VCaP (cell line): ENCODE results near the gene CPSF3.

Source experiments
- H3K27ac ChIP-seq: fragments of 450-650 bp; 2 replicates; pipeline ENCODE4 v1.5.1; 2017
- TF ChIP-seq, protein P1 (sequence below): fragments of 450-650 bp; conservative IDR thresholded peaks from 2 replicates; pipeline ENCODE4 v1.5.1; 2017; ENCODE audit warnings: mild to moderate bottlenecking, moderate library complexity

CPSF3 gene

DNA sequence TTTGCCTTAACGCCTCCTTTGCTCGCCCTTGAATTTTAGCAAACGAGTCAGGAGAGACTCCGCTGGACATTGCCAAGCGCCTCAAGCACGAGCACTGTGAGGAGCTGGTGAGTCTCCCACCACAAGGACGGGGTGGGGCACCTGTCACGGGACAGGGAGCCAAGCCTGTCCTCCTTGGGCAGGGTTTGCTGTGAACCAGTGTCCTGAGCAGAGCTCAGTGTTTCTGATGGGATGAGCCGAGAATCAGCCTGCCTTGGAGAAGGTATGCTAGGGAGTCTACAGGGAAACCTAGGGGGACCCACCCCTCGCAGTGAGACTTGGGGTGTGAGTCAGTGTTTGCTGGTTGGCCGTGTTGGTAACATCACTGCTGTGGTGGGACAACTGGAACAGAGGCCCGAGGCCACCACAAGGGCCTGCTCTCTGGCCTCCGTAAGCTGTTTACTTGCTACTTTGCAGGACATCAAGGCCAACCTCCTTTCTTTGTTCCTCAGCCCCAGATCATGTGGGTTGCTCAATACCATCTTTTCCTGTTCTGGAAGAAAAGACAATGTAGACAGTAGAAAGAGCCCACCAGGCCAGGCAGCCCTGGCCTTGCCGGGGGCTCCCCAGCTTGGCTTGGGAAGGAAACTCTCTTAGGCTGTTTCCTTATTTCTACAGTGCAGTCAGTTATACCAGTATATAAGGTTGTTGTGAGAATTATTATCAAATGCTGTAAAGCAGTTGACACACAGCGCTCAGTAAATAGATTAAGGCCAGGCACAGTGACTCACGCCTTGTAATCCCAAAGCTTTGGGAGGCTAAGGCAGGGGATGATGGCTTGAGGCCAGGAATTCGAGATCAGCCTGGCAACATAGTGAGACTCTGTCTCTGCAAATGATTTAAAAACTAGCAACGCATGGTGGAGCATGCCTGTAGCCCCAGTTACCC lies 42.5 kb upstream of the CPSF3 start:
- TF ChIP-seq, protein P1, sequence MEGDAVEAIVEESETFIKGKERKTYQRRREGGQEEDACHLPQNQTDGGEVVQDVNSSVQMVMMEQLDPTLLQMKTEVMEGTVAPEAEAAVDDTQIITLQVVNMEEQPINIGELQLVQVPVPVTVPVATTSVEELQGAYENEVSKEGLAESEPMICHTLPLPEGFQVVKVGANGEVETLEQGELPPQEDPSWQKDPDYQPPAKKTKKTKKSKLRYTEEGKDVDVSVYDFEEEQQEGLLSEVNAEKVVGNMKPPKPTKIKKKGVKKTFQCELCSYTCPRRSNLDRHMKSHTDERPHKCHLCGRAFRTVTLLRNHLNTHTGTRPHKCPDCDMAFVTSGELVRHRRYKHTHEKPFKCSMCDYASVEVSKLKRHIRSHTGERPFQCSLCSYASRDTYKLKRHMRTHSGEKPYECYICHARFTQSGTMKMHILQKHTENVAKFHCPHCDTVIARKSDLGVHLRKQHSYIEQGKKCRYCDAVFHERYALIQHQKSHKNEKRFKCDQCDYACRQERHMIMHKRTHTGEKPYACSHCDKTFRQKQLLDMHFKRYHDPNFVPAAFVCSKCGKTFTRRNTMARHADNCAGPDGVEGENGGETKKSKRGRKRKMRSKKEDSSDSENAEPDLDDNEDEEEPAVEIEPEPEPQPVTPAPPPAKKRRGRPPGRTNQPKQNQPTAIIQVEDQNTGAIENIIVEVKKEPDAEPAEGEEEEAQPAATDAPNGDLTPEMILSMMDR: no peak

DNA sequence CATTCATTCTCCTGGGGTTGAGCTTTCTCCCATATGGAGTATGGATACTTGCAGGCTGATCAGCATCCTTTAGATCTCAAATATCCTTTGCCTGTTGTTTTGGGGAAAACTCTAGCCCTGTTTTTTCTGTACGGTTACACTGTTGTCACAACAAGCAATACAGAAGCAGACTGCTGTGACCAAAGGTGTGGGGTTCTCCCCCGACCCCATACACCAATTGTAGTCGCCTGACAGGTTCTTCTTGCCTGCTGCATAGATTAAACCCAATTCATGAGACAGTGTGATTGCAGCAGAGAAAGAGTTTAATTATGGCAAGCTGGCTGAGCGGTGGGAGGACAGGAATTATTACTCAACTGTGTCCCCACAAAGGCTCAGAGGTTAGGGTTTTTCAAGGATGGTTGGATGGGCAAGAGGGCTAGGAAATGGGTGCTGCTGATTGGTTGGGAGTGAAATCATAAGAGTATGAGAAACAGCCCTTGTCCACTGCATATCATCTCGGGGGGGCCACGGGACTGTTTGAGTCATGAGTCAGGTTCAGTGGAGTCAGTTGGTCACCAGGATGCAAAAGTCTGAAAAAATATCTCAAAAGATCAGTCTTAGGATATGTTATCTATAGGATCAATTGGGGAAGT lies 40.7 kb upstream of the CPSF3 start:
- H3K27ac ChIP-seq: no peak overlapping the region
- TF ChIP-seq, protein P1: no peak

More for the DNA sequence above, 42.5 kb upstream of the CPSF3 start:
- H3K27ac ChIP-seq: no peak overlapping the region

GRCh38 chr2:9384521-9384920 lies 38.9 kb upstream of the CPSF3 start:
- TF ChIP-seq, protein P1: no peak

DNA sequence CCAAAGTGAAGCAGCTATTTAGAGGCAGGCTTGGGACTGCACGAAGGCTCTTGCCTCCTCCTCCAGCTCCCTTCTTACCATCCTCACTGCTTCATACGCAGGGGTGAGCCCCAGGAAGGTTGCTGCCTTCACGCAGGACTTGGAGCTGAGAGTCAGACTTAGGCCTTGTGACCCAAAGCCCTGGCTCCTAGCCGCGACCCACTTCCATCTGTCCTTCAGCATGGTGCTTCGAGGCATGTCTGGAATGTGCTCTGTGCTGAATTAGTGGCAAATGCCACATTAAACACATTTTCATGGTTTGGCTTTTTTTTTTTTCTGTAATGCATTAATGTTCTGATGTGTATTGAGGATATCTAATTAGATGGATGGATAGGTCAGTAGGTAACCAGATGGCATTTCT lies 37.6 kb upstream of the CPSF3 start:
- TF ChIP-seq, protein P1: no peak
- no peak overlapping the region for H3K27ac ChIP-seq

More at GRCh38 chr2:9384521-9384920, 38.9 kb upstream of the CPSF3 start:
- H3K27ac ChIP-seq: no peak overlapping the region

GRCh38 chr2:9388199-9388681 lies 35.2 kb upstream of the CPSF3 start:
- TF ChIP-seq, protein P1: no peak
- no peak overlapping the region for H3K27ac ChIP-seq

DNA sequence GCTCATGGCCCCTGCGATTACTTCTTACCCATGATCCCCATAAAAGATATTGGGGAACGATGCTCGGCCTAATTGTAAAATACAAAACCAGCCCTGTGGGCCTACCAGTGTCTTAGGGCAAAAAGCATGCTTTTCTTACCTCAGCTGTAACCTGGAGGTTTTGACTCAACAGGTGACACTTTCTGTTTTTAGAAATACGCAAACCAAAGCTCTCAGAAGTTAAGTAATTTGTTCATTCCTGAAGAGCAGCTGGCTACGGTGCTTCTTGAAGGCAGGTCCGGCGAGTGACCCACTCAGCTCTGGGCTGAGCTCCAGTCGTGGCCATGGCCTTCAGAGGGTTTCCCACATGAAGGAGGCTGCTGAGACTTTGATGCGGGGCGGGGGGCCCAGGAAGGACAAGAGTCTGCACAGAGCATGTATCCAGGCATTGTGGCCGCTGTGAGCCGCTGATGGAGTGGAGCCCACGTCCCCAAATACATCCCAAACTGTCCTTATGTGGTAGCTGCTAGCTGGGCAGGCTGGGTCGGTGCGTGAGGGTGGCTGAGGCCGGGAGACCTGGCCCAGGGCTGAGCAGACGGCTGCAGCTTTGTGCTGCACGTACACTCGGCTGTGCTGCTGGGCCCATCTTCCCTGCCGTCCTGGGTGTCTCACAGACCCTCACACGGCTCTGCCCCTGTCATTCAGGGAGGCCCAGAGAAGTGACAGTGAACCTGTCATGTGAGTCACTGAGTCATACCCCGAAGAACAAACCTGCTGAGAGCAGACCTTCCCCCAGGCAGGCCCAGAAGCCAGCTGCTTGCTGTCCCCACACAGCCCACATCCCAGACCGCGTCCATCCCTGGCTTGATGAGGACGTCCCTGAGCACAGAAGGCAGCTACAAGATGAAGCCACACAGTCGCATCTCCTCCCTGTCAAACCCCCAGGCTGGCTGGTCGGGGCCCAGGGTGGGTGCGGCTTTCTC lies 34.2 kb upstream of the CPSF3 start:
- TF ChIP-seq, protein P1: no peak
- no peak overlapping the region for H3K27ac ChIP-seq
